Nephron (organoid): ENCODE results near the gene THAP7.

Experiments used
- H3K27ac Mint-ChIP-seq, 3 experiments: 2 replicates each; pipeline ENCODE4 v1.8.0; 2020; ENCODE audit warnings: mixed read lengths in 3 of 3, mild to moderate bottlenecking in 2 of 3, moderate library complexity in 1 of 3
- H3K27me3 Mint-ChIP-seq: 2 replicates; pipeline ENCODE4 v1.8.0; 2021; ENCODE audit warnings: low read depth, mild to moderate bottlenecking, moderate library complexity, mixed read lengths
- H3K36me3 Mint-ChIP-seq: 2 replicates; pipeline ENCODE4 v1.8.0; 2020; ENCODE audit warnings: low read depth, mixed read lengths
- H3K4me1 Mint-ChIP-seq: 2 replicates; pipeline ENCODE4 v1.8.0; 2020; ENCODE audit warnings: mixed read lengths
- H3K4me3 Mint-ChIP-seq, 3 experiments: 2 replicates each; pipeline ENCODE4 v1.8.0; 2020; ENCODE audit warnings: mild to moderate bottlenecking in 3 of 3, mixed read lengths in 3 of 3, moderate library complexity in 2 of 3
- H3K9me3 Mint-ChIP-seq: 2 replicates; pipeline ENCODE4 v1.8.0; 2020; ENCODE audit warnings: mixed read lengths
- CTCF ChIP-seq, 3 experiments: fragments of 200-600 bp; sonication (generic); IDR thresholded peaks; one replicate each; pipeline ENCODE4 v1.5.0; 2021; ENCODE audit warnings: antibody characterized with exemption in 3 of 3; ENCODE audit not compliant: unreplicated experiment in 3 of 3

THAP7 gene

GRCh38 chr22:20978419-20978818, 23.5 kb downstream of the THAP7 start:
- H3K9me3 Mint-ChIP-seq: peaks cover 3% of the 10 kb centered on the region
- peaks cover 11% of the 10 kb centered on the region for H3K27me3 Mint-ChIP-seq
- no peak overlapping the region for H3K27ac Mint-ChIP-seq
- H3K4me1 Mint-ChIP-seq: peaks cover 14% of the 10 kb centered on the region
- TF ChIP-seq CTCF (IDR thresholded peaks at IDR 0.05; ENCODE audit: unreplicated experiment in 3 of 3): no peak
- H3K36me3 Mint-ChIP-seq: no peaks in the 10 kb centered on the region
- H3K4me3 Mint-ChIP-seq: peak overlapping the region in 1 of 3 experiments; percentile 73

GRCh38 chr22:20977516-20978170, 24.3 kb downstream of the THAP7 start:
- H3K9me3 Mint-ChIP-seq: peaks cover 3% of the 10 kb centered on the region
- H3K27ac Mint-ChIP-seq: no peak overlapping the region
- H3K4me3 Mint-ChIP-seq: no peak overlapping the region
- H3K4me1 Mint-ChIP-seq: peaks cover 14% of the 10 kb centered on the region
- H3K27me3 Mint-ChIP-seq: peaks cover 11% of the 10 kb centered on the region
- TF ChIP-seq CTCF (IDR thresholded peaks at IDR 0.05; ENCODE audit: unreplicated experiment in 3 of 3): no peak
- no peaks in the 10 kb centered on the region for H3K36me3 Mint-ChIP-seq

- no peak overlapping the region for H3K4me3 Mint-ChIP-seq
- no peak for TF ChIP-seq CTCF (IDR thresholded peaks at IDR 0.05; ENCODE audit: unreplicated experiment in 3 of 3)
- peaks cover 14% of the 10 kb centered on the region for H3K4me1 Mint-ChIP-seq
- H3K27me3 Mint-ChIP-seq: peaks cover 11% of the 10 kb centered on the region
- peaks cover 3% of the 10 kb centered on the region for H3K9me3 Mint-ChIP-seq
- no peak overlapping the region for H3K27ac Mint-ChIP-seq
- H3K36me3 Mint-ChIP-seq: no peaks in the 10 kb centered on the region
Observed at GRCh38 chr22:20977019-20977418, 24.9 kb downstream of the THAP7 start.

- TF ChIP-seq CTCF (IDR thresholded peaks at IDR 0.05; ENCODE audit: unreplicated experiment in 3 of 3): no peak
- H3K27ac Mint-ChIP-seq: no peak overlapping the region
- no peak overlapping the region for H3K4me3 Mint-ChIP-seq
- H3K4me1 Mint-ChIP-seq: peaks cover 12% of the 10 kb centered on the region
- H3K27me3 Mint-ChIP-seq: peaks cover 11% of the 10 kb centered on the region
- peaks cover 3% of the 10 kb centered on the region for H3K9me3 Mint-ChIP-seq
- H3K36me3 Mint-ChIP-seq: no peaks in the 10 kb centered on the region
Observed at GRCh38 chr22:20976291-20976877, 25.5 kb downstream of the THAP7 start.

GRCh38 chr22:20975541-20976290, 26.2 kb downstream of the THAP7 start:
- peaks cover 10% of the 10 kb centered on the region for H3K4me1 Mint-ChIP-seq
- TF ChIP-seq CTCF (IDR thresholded peaks at IDR 0.05; ENCODE audit: unreplicated experiment in 3 of 3): no peak
- no peaks in the 10 kb centered on the region for H3K36me3 Mint-ChIP-seq
- H3K27me3 Mint-ChIP-seq: peaks cover 11% of the 10 kb centered on the region
- peaks cover 3% of the 10 kb centered on the region for H3K9me3 Mint-ChIP-seq
- no peak overlapping the region for H3K27ac Mint-ChIP-seq
- H3K4me3 Mint-ChIP-seq: no peak overlapping the region
